ENCODE measurements around the gene SFMBT2. TPM values are rescaled to one million over a fixed set of nuclear protein-coding genes. Genes with fewer than 3 reads are reported as not detected.

SFMBT2 gene
- polyA plus RNA-seq, 4 donors: 0.45 to 2.5 (median 1.3) TPM

DNA sequence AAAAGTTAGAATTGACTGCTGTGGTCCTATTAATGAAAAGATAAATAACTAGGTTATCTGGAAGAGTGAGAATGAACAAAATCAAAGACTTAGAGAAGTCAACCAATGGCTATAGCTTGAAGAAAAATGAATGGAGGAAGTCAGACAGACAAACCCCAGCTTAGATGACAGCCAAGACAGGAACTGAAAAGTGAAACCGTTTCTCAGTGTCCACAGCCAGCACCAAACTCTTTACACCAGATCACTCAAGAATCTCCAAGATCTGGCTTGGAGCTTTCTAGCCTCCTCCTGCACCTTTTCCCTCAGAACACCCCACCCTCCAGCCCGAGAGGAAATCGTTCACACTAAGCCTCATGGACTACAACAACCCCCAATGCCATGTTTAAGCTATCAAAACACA is 167.0 kb downstream of the SFMBT2 start:
- H3K4me3 ChIP-seq (ENCODE audit: low read depth in 1 of 3, low read length in 3 of 3): no peak overlapping the region
- no peak for FAIRE-seq

DNA sequence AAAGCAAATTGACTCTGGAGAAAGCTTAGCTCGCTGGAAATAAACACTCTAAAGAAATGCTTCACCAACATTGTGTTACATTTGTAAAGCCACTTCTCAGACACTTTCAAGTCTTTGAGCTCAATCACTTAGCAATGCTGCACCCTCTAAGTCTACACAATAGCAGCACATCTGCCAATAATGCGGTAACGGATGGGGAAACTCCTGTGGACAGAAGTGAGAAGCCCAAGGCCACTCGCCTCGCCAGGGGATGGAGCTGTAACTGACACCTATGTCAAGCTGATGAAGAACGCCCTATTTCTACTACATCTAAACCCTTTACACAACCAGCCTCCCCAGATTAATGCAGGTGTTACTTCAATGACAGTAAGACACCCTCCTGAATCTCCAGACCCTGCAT is 167.7 kb downstream of the SFMBT2 start:
- FAIRE-seq: no peak
- no peak overlapping the region for H3K27ac ChIP-seq (ENCODE audit: low read depth in 1 of 3, low read length in 2 of 3)
- no peak overlapping the region for H3K4me3 ChIP-seq (ENCODE audit: low read depth in 1 of 3, low read length in 3 of 3)
- peaks cover 0 to under 1% (median 0%) of the 10 kb centered on the region in 3 donors for H3K36me3 ChIP-seq (ENCODE audit: control insufficient read depth in 3 of 3, insufficient read depth in 2 of 3, low read depth in 1 of 3, low read length in 3 of 3)
- no peaks in the 10 kb centered on the region for H3K9me3 ChIP-seq (ENCODE audit: control insufficient read depth in 2 of 2, insufficient read depth in 1 of 2, low read depth in 1 of 2, low read length in 1 of 2)
- H3K4me1 ChIP-seq (ENCODE audit: control insufficient read depth in 3 of 3, insufficient read depth in 2 of 3, low read depth in 1 of 3, low read length in 2 of 3): no peaks in the 10 kb centered on the region
- 80 to 92% (median 85%) methylated on average over 6 of the region's 6 CpGs for WGBS, 3 donors
- H3K27me3 ChIP-seq (ENCODE audit: control insufficient read depth in 3 of 3, insufficient read depth in 3 of 3, low read length in 3 of 3): no peaks in the 10 kb centered on the region
- no peak for DNase-seq

More for the DNA sequence above, 167.0 kb downstream of the SFMBT2 start:
- DNase-seq: peak in 1 of 2 donors; percentile 14
- no peaks in the 10 kb centered on the region for H3K9me3 ChIP-seq (ENCODE audit: control insufficient read depth in 2 of 2, insufficient read depth in 1 of 2, low read depth in 1 of 2, low read length in 1 of 2)
- peak overlapping the region in 2 of 3 donors; percentile 0 to 21 for H3K27ac ChIP-seq (ENCODE audit: low read depth in 1 of 3, low read length in 2 of 3)
- no peaks in the 10 kb centered on the region for H3K27me3 ChIP-seq (ENCODE audit: control insufficient read depth in 3 of 3, insufficient read depth in 3 of 3, low read length in 3 of 3)
- H3K36me3 ChIP-seq (ENCODE audit: control insufficient read depth in 3 of 3, insufficient read depth in 2 of 3, low read depth in 1 of 3, low read length in 3 of 3): peaks cover 0 to 3% (median 0%) of the 10 kb centered on the region in 3 donors
- whole genome bisulfite sequencing, 3 donors: 33 to 49% (median 42%) methylated on average over 3 of the region's 3 CpGs
- no peaks in the 10 kb centered on the region for H3K4me1 ChIP-seq (ENCODE audit: control insufficient read depth in 3 of 3, insufficient read depth in 2 of 3, low read depth in 1 of 3, low read length in 2 of 3)

DNA sequence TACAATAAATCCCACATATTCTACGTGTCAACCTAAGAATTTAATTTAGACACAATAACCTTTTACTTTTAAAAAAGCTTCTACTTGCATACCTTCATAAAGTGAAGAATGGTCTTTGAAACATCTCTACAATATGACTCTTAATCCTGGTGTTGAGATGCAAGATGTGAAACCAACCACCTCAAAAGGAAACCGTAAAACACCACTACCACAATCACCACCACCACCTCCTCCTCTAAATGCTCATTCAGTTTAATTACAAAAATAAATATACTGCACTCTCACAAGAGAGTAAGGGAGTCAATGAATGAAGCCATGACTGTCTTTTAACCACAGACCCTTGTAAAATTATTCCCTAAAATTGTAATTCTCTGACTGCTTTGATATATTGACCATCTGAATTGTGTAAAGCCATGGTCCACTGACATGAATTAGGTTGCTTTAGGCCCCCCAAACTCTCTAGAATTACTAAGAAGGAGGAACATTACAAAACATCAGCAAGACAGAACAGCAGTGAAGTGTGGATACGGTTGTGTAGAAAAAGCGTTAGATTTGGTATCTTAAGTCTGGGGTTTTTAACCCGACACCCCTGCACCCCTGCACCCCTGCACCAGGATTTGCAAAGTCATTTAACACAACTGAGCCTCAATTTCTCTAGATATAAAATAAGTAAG is 171.4 kb downstream of the SFMBT2 start:
- WGBS, 3 donors: 65 to 72% (median 67%) methylated on average over 5 of the region's 5 CpGs
- peak in 1 of 2 donors; percentile 4 for DNase-seq
- no peak for FAIRE-seq
- Histone ChIP-seq H3K27ac (ENCODE audit: low read depth in 1 of 3, low read length in 2 of 3) (no peak overlapping the region), H3K36me3 (ENCODE audit: control insufficient read depth in 3 of 3, insufficient read depth in 2 of 3, low read depth in 1 of 3, low read length in 3 of 3) (no peaks in the 10 kb centered on the region), H3K4me3 (ENCODE audit: low read depth in 1 of 3, low read length in 3 of 3) (no peak overlapping the region), H3K4me1 (ENCODE audit: control insufficient read depth in 3 of 3, insufficient read depth in 2 of 3, low read depth in 1 of 3, low read length in 2 of 3) (no peaks in the 10 kb centered on the region), H3K27me3 (ENCODE audit: control insufficient read depth in 3 of 3, insufficient read depth in 3 of 3, low read length in 3 of 3) (no peaks in the 10 kb centered on the region), H3K9me3 (ENCODE audit: control insufficient read depth in 2 of 2, insufficient read depth in 1 of 2, low read depth in 1 of 2, low read length in 1 of 2) (no peaks in the 10 kb centered on the region)

DNA sequence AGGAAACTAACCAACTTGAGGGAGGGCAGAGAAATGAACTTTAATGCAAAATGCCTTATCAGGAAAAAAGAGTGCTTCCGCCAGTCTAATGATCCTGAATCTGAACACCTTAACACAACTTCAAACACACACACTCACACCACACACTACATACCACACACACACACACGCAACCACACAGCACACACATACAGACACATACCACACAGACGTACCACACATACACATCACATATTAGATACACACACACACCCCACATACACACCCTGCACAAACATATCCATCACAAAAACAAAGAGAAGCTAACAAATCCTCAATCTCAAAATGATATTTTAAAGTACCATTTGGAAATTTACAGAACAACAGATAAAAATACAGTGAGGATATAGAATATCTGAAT is 175.5 kb downstream of the SFMBT2 start:
- WGBS, 3 donors: 95 to 97% (median 96%) methylated on average over 3 of the region's 3 CpGs
- no peak overlapping the region for H3K27ac ChIP-seq (ENCODE audit: low read depth in 1 of 3, low read length in 2 of 3)

DNA sequence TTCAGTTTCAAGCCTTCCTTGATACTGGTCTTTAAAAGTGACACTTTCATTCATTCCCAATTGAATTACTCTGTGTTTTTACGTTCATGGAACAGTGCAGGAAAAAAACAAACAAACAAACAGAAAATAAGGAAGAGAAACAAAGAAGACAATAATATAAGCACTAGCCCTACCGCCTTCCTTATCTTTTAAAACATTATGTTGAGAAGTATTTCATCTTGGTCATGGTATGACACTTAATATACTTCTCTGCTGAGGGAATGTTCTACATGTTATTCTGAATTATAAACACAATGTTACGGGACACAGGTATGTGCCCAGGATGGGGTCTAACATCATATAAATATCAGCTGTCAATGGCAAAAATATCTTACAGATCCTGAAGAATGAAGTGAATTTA is 176.7 kb downstream of the SFMBT2 start:
- no peak overlapping the region for H3K27ac ChIP-seq (ENCODE audit: low read depth in 1 of 3, low read length in 2 of 3)
- no peaks in the 10 kb centered on the region for H3K36me3 ChIP-seq (ENCODE audit: control insufficient read depth in 3 of 3, insufficient read depth in 2 of 3, low read depth in 1 of 3, low read length in 3 of 3)
- WGBS, 3 donors: 65 to 85% (median 76%) methylated on average over 3 of the region's 3 CpGs
- no peaks in the 10 kb centered on the region for H3K4me1 ChIP-seq (ENCODE audit: control insufficient read depth in 3 of 3, insufficient read depth in 2 of 3, low read depth in 1 of 3, low read length in 2 of 3)
- H3K9me3 ChIP-seq (ENCODE audit: control insufficient read depth in 2 of 2, insufficient read depth in 1 of 2, low read depth in 1 of 2, low read length in 1 of 2): no peaks in the 10 kb centered on the region
- no peak for FAIRE-seq
- H3K4me3 ChIP-seq (ENCODE audit: low read depth in 1 of 3, low read length in 3 of 3): no peak overlapping the region
- DNase-seq: no peak
- no peaks in the 10 kb centered on the region for H3K27me3 ChIP-seq (ENCODE audit: control insufficient read depth in 3 of 3, insufficient read depth in 3 of 3, low read length in 3 of 3)

More for the DNA sequence above, 175.5 kb downstream of the SFMBT2 start:
- no peak overlapping the region for H3K4me3 ChIP-seq (ENCODE audit: low read depth in 1 of 3, low read length in 3 of 3)
- H3K27me3 ChIP-seq (ENCODE audit: control insufficient read depth in 3 of 3, insufficient read depth in 3 of 3, low read length in 3 of 3): no peaks in the 10 kb centered on the region
- no peaks in the 10 kb centered on the region for H3K36me3 ChIP-seq (ENCODE audit: control insufficient read depth in 3 of 3, insufficient read depth in 2 of 3, low read depth in 1 of 3, low read length in 3 of 3)
- FAIRE-seq (no peak), DNase-seq (no peak)
- no peaks in the 10 kb centered on the region for H3K9me3 ChIP-seq (ENCODE audit: control insufficient read depth in 2 of 2, insufficient read depth in 1 of 2, low read depth in 1 of 2, low read length in 1 of 2)
- H3K4me1 ChIP-seq (ENCODE audit: control insufficient read depth in 3 of 3, insufficient read depth in 2 of 3, low read depth in 1 of 3, low read length in 2 of 3): no peaks in the 10 kb centered on the region

DNA sequence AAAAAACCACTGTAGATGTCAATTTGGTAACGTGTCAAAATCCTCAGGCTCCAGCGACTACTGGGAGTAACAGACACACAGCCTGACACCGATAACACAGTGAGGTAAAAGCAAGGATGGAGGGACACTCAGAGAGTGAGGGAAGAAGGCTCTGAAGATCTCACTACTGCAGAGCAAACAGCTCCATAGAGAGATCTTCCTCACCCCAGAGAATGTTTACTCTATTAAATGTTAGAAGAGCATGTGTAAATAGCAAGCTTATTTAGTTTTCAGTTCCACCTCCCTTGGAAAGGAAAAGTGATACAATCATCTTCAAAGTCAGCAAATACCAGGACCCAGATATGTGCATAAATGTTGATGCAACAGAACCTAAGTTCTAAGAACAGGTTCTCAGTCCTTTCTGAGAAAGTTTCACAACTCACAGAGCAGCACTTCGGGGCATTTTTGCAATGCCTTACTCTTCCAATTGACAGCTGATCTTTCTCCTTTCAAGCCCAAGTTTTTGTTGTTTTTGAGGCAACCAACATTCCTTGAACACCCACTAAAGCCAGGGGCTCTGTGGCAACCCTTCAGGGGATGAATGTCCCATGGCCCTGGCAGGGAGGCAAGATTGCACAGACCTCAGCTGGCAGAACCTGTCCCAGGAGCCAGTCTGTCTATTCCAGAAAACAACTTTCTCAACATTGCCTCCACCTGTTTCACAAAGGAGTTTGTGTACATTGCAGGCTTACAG is 177.4 kb downstream of the SFMBT2 start:
- Histone ChIP-seq H3K4me1 (ENCODE audit: control insufficient read depth in 3 of 3, insufficient read depth in 2 of 3, low read depth in 1 of 3, low read length in 2 of 3) (no peaks in the 10 kb centered on the region), H3K9me3 (ENCODE audit: control insufficient read depth in 2 of 2, insufficient read depth in 1 of 2, low read depth in 1 of 2, low read length in 1 of 2) (no peaks in the 10 kb centered on the region), H3K27me3 (ENCODE audit: control insufficient read depth in 3 of 3, insufficient read depth in 3 of 3, low read length in 3 of 3) (no peaks in the 10 kb centered on the region), H3K27ac (ENCODE audit: low read depth in 1 of 3, low read length in 2 of 3) (no peak overlapping the region), H3K4me3 (ENCODE audit: low read depth in 1 of 3, low read length in 3 of 3) (no peak overlapping the region), H3K36me3 (ENCODE audit: control insufficient read depth in 3 of 3, insufficient read depth in 2 of 3, low read depth in 1 of 3, low read length in 3 of 3) (no peaks in the 10 kb centered on the region)
- 50 to 64% (median 54%) methylated on average over 4 of the region's 4 CpGs for WGBS, 3 donors
- FAIRE-seq (no peak), DNase-seq (no peak)

DNA sequence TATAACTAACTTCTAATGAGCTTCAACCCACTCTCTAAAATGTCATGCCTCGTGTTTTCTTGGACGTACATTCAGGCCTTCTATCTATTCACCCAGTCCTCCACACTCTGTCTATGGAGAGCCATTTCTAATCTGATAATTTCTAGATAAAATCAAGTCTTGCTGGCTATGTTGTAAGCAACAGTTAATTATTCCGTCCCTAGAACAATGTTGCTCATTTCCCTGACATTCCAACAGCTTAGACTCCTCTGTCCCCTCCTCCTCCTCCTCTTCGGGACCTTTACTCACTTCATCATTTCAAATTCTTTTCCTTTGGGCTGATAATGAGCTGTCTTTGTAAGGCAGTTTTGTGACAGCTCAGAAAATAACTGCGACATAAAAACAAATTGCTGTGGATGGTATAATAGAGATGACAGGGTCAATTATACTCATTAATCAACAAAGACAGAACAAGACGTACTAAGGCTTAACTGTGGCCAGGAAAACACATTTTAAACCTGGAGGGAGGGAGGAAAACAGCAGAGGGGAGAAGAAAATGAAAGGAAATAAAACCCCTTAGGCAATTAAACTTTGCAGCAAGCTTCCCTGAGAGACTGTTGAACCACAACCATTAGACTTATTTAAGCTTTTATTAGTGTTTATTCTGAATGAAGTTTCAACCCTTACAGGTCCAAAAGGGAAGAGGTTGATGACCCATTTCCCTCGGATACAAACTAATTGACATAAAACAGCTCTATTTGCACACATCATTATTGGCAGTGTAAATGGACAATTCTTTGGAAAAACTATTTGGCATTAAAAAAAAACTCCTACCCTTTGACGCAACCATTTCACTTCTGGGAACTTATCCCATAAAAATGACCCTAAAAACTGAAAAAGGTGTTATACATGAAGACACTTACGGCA is 179.1 kb downstream of the SFMBT2 start:
- Histone ChIP-seq H3K36me3 (ENCODE audit: control insufficient read depth in 3 of 3, insufficient read depth in 2 of 3, low read depth in 1 of 3, low read length in 3 of 3) (peaks cover 0 to 3% (median 0%) of the 10 kb centered on the region in 3 donors), H3K27ac (ENCODE audit: low read depth in 1 of 3, low read length in 2 of 3) (no peak overlapping the region), H3K27me3 (ENCODE audit: control insufficient read depth in 3 of 3, insufficient read depth in 3 of 3, low read length in 3 of 3) (no peaks in the 10 kb centered on the region), H3K9me3 (ENCODE audit: control insufficient read depth in 2 of 2, insufficient read depth in 1 of 2, low read depth in 1 of 2, low read length in 1 of 2) (no peaks in the 10 kb centered on the region), H3K4me3 (ENCODE audit: low read depth in 1 of 3, low read length in 3 of 3) (no peak overlapping the region), H3K4me1 (ENCODE audit: control insufficient read depth in 3 of 3, insufficient read depth in 2 of 3, low read depth in 1 of 3, low read length in 2 of 3) (no peaks in the 10 kb centered on the region)
- WGBS, 3 donors: 54 to 68% (median 62%) methylated on average over 9 of the region's 9 CpGs
- FAIRE-seq: no peak
- DNase-seq: no peak

DNA sequence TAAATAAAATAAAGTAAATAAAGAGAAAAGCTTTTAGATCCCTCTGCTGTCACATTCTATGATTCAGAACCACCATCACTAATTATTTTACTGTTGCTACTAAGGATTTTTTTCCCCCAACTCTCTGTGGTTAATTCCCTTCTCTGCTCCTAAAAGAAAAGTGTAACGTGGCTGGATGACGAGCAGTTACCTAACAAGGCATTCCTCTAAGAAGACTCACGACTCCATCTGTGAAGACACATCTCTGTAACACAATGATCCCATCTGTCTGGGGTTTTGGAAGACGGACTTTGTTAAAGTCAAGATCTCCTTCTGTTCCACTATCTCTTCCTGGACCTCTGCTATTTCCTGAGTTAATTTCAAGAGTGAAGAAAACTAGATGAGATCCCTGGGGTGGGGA is 179.9 kb downstream of the SFMBT2 start:
- no peak for FAIRE-seq
- Histone ChIP-seq H3K27ac (ENCODE audit: low read depth in 1 of 3, low read length in 2 of 3) (no peak overlapping the region), H3K4me1 (ENCODE audit: control insufficient read depth in 3 of 3, insufficient read depth in 2 of 3, low read depth in 1 of 3, low read length in 2 of 3) (no peaks in the 10 kb centered on the region), H3K9me3 (ENCODE audit: control insufficient read depth in 2 of 2, insufficient read depth in 1 of 2, low read depth in 1 of 2, low read length in 1 of 2) (no peaks in the 10 kb centered on the region), H3K27me3 (ENCODE audit: control insufficient read depth in 3 of 3, insufficient read depth in 3 of 3, low read length in 3 of 3) (no peaks in the 10 kb centered on the region), H3K36me3 (ENCODE audit: control insufficient read depth in 3 of 3, insufficient read depth in 2 of 3, low read depth in 1 of 3, low read length in 3 of 3) (peaks cover 0 to 3% (median under 1%) of the 10 kb centered on the region in 3 donors), H3K4me3 (ENCODE audit: low read depth in 1 of 3, low read length in 3 of 3) (no peak overlapping the region)
- 72 to 89% (median 86%) methylated on average over 4 of the region's 4 CpGs for WGBS, 3 donors
- no peak for DNase-seq

Measured in small intestine (tissue), 7 donors.